CD4-positive, alpha-beta T cell treated with Interleukin-6 at 100 ng/mL for 8 hours (primary cell): Measurements from ENCODE around the gene SETDB2.

Source experiments
- DNase-seq: peaks from one replicate; pipeline ENCODE4 v3.0.0-alpha.2; 2020; ENCODE audit warnings: mixed read lengths, low spot score

Gene SETDB2

GRCh38 chr13:49428041-49428763 lies 15.9 kb upstream of the SETDB2 start:
- DNase-seq = no peak

- no peak for DNase-seq
Observed at GRCh38 chr13:49429121-49429520, 15.0 kb upstream of the SETDB2 start.

GRCh38 chr13:49435992-49436391 lies 8.1 kb upstream of the SETDB2 start:
- no peak for DNase-seq

- DNase-seq = no peak
Observed at GRCh38 chr13:49436890-49437289, 7.2 kb upstream of the SETDB2 start.

GRCh38 chr13:49437705-49438104 lies 6.4 kb upstream of the SETDB2 start:
- no peak for DNase-seq

- DNase-seq = no peak
Observed at GRCh38 chr13:49439609-49440008, 4.5 kb upstream of the SETDB2 start.

- DNase-seq = no peak
Observed at GRCh38 chr13:49441312-49441711, 2.8 kb upstream of the SETDB2 start.

- no peak for DNase-seq
Observed at GRCh38 chr13:49441846-49442245, 2.2 kb upstream of the SETDB2 start.

- DNase-seq = peak; percentile 26
Observed at GRCh38 chr13:49443357-49443703, 744 bp upstream of the SETDB2 start.

- peak; percentile 42 for DNase-seq
Observed at GRCh38 chr13:49444524-49445395, 686 bp downstream of the SETDB2 start.

- no peak for DNase-seq
Observed at GRCh38 chr13:49446473-49446872, 2.4 kb downstream of the SETDB2 start.

- no peak for DNase-seq
Observed at GRCh38 chr13:49448753-49449152, 4.7 kb downstream of the SETDB2 start.

- DNase-seq = no peak
Observed at GRCh38 chr13:49450105-49450819, 6.2 kb downstream of the SETDB2 start.

GRCh38 chr13:49452725-49453457 lies 8.8 kb downstream of the SETDB2 start:
- DNase-seq = no peak

- no peak for DNase-seq
Observed at GRCh38 chr13:49453465-49453864, 9.4 kb downstream of the SETDB2 start.

- DNase-seq = peak; percentile 5
Observed at GRCh38 chr13:49454388-49455006, 10.4 kb downstream of the SETDB2 start.

- DNase-seq = no peak
Observed at GRCh38 chr13:49455007-49455398, 10.9 kb downstream of the SETDB2 start.

GRCh38 chr13:49456156-49456555 lies 12.1 kb downstream of the SETDB2 start:
- no peak for DNase-seq

- DNase-seq = no peak
Observed at GRCh38 chr13:49457221-49457620, 13.1 kb downstream of the SETDB2 start.

- no peak for DNase-seq
Observed at GRCh38 chr13:49459580-49459979, 15.5 kb downstream of the SETDB2 start.

GRCh38 chr13:49464085-49464484 lies 20.0 kb downstream of the SETDB2 start:
- DNase-seq = no peak
